COLO829 (cell line): ENCODE measurements around the gene ZFYVE28.
"Not testable (repeated sequence)": the region's sequence is repeated elsewhere in the genome, so short reads cannot be mapped to it uniquely, and the experiment has no call there.

Experiments used
- DNase-seq: peaks from one replicate; pipeline ENCODE4 v3.0.0; 2012; ENCODE audit warnings: low spot score

The ZFYVE28 gene

DNA sequence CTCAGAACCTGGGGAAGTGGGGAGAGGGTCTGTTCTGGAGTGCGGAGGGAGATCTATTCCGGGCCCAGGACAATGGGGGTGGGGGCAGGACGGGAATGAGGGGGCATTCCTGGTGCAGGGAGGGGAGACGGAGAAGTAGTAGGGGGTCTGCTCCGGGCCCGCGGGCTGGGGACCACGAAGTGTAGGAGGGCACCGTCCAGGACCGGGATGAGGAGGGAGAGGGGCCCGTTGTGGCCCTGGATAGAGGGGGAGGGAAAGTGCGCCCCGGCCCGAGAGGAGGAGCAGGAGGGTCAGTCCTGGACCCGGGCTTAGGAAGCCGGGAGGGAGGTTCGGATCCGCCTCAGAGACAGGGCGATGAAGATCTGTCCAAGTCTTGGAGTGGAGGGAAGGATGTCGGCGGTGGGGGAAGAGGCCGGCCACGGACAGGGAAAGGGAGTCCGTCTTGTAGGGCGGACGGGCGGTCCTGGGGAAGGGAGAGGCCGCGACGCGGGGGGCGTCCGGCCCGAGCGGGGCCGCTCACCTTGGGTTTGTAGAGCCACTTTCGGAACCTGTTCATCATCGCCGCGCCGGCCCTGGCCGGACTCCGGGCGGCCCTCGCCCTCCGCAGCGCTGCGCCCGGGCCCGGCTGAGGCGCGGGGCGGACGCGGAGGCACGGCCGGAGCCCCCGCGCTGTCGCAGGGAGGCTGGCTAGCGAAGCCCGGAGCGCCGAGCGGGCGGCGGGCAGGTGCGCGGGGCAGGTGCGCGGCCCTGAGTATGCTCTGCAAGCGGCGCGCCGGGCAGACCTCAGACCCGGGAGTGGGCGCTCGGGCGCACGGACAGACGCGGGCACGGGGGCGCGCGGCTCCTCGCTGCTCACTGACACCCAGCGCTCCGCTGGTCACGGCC lies at the start of gene ZFYVE28:
ZFYVE28 (minus strand) TSS at position 881 of the 885 bp plus-strand sequence; CDS start at position 559, 322 bp downstream.
- no peak for DNase-seq

DNA sequence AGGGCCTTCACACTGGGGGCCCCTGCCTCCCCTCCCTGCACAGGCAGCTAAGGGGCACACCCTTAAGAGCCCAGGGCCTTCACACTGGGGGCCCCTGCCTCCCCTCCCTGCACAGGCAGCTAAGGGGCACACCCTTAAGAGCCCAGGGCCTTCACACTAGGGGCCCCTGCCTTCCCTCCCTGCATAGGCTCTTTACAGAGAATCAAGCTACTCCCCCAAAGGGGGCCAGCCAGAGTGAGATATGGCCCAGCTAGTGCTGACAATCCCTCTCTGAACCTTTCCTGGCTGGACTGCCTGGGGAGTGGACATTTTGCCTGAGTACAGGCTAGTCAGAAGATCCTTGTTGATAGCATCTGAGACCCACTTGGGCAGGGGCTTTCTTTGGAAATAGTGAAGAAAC lies 47.1 kb upstream of the ZFYVE28 start:
- not testable (repeated sequence) for DNase-seq

DNA sequence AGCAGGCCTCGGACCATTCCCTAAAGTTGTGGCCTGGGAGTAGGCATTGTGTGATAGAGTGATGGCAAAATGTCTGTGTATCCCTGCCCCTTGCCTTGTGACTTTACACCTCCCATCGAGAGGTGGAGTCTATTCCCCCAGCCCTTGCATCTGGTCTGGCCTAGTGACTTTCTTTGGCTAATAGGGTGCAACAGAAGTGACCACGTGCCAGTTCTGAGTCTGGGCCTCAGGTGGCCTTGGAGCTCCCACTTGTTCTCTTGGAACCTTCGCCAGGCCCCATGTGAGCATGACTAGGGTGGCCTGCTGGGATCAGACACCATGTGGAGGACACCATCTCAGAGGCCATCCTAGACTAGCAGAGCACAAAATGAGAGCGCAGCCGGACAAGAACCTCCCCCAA lies 46.6 kb upstream of the ZFYVE28 start:
- DNase-seq = no peak

DNA sequence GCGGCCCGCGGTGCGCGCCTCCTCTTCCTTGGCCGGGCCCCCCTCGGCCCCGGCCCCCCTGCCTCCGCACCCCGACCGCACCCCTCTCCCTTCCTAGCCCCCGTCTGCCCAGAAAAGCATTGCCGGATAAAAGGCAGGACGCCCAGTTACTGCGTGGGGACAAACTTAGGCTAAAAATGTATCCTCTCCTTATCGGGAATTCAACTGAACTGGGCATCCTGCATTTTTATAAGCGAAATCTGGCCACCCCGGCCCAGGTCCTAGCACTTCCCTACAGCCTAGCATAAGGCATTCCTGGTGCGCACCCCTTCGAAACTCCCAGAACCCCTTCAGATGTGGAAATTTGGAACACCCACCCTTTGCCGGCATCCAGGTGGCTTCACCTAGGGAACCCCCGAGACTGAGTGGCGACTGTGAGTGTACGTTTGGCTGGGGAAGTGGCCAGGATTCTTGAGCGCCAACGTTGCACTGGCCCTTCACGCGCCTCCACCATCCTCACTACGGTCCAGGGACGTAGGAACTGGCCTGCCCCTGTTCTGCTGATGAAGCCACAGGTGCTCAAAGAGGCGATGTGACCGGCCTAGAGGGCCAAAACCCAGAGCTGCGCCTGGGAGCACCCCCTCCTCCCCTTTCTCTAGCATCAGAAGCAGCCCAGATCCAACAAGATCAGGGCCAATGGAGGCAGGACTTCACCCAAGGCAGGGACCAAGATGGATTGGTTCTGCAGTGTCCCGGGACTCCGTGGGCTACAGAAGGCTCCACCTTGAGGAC lies 44.7 kb upstream of the ZFYVE28 start:
- no peak for DNase-seq

DNA sequence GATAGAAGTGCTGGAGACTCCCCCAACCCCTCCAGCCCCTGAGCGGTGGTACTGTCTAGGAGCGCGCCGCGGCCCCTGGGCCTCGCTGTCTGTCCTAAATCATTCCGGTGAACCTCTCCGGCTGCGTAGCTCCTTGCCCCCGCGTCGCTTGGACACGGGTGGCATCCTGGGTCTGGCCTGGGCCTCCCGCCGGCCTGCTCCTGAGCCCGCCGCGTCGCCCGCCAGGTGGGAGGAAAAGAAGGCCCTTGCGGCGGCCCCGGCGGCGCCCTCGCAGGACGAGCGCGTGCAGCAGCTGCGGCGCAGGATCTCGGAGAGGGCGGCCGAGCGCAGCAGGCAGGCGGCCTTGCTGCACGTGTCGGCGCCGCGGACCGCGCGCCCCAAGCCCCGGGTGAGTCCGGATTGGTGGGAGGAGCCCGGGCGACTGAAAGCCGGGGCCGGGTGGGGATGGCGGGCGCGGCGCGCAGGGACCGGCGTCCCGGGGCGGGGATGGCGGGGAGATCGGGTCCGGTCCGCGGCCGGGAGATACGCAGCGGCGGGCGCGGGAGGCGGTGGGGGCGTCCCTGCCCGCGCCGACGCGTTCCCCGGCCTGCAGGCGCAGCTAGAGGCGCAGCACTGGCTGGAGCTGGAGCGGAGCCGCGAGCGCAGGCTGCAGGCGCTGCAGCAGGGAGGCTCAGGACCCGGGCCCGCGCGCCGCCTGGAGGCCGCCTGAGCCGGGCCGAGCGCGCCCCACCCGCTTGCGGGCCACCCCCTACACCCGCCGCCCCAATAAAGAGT lies 44.0 kb upstream of the ZFYVE28 start:
- DNase-seq = no peak

DNA sequence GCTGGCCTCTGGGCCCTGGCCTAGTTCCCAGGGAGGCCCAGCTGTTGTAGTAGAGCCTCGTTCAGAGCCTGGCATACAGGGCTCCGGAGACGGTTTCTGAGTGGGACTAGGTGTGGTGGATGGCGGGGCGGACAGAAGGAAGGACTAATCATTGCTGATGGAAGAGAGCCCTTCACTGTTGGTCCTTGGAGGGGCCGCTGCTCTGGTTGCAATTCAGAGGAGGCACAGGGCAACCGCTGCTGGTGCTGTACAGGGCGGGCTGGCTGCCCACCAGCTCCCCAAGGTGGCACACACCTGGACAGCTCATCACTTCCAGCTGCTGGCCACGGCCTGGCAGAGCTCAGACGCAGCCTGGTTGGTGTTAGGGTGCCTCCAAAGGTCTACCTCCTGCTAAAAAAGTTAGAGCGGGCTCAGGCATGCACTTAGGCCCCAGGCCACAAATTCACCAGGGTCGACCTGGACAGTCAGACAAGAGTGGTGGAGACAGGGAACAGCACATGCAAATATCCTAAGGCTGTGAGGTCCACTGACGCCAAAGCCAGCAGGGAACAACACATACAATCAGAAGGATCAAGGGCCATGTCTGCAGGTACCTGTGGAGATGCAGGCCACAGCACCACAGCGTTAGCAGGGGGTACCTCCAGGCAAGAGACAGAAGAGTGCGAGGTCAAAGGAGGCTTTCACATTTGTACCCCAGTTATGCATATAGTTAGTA lies 43.0 kb upstream of the ZFYVE28 start:
- DNase-seq = no peak

DNA sequence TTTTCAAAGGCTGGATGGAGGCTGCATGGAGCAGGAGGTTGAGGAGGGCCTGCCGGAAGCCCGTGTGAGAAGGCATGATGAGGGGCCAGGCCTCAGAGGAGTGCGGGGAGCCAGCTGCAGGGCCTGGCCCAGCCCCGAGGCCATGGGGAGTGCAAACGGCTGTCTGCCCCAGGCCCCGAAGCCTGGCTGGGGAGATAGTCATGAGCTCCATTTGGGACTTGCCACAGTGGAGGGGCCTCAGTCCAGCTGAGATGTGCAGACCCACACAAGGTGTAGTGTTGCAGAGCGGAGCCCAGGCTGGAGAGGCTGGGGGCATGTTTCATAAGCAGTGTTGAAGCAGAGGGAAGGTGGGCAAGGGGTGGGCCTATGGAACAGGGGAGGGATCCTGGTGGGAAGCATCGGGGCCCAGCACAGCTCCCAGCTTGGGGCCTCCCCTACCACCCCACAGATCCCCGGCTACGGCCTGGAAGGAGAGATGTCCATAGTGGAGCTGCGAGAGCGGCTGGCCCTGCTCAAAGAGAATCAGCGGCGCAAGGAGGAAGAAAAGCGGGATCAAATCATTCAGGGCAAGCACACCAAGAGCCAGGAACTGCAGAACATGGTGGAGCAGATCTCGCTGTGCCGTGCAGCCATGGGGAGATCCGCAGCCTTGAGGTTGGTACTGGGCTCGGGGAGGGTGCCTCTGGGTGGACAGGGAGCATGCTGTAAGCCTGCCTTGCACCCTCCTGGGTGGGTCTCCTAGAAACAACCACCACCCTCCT lies 41.3 kb upstream of the ZFYVE28 start:
- no peak for DNase-seq

DNA sequence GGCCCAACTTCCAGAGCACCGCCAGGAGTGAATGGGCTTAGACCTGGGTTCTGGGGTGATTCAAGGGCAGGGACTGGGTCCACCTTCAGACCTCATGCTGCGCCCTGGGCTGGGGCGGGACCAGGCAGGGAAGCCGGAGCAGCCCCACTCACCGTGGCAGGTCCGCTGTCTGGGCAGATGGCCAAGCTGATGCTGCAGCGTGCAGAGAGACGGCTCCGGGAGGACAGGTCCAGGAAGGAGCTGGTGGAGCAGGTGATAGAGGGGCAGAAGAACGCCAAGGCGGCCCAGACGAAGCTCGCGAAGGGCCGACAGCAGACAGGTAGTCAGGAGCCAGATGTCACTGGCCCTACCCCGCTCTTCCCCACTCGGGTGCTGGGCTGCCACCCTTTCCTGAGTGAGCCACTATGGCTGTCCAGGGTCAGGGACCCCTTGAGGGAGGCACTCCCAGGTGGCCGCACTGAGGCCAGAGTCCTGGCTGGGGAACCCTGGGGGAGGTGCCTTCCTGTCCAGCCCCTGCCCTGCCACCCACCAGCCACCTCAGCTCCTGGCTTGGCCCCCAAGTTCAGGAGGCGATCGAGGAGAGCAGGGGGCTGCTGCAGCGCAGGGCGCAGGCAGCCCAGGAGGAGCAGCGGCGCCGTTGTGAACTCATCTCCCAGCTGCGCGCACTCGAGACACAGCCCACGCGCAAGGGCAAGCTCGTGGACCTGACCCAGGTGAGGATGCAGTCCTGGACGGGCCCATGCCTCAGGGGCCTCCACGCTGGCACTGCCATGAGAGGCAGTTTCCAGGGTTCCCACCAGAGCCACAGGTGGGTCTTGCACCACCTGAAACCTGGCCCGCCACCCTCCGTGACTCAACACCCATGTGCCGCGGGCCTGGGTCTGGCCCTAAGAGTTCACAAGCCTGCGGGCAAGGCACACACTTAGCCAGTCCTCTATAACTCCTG lies 40.4 kb upstream of the ZFYVE28 start:
- DNase-seq = no peak

DNA sequence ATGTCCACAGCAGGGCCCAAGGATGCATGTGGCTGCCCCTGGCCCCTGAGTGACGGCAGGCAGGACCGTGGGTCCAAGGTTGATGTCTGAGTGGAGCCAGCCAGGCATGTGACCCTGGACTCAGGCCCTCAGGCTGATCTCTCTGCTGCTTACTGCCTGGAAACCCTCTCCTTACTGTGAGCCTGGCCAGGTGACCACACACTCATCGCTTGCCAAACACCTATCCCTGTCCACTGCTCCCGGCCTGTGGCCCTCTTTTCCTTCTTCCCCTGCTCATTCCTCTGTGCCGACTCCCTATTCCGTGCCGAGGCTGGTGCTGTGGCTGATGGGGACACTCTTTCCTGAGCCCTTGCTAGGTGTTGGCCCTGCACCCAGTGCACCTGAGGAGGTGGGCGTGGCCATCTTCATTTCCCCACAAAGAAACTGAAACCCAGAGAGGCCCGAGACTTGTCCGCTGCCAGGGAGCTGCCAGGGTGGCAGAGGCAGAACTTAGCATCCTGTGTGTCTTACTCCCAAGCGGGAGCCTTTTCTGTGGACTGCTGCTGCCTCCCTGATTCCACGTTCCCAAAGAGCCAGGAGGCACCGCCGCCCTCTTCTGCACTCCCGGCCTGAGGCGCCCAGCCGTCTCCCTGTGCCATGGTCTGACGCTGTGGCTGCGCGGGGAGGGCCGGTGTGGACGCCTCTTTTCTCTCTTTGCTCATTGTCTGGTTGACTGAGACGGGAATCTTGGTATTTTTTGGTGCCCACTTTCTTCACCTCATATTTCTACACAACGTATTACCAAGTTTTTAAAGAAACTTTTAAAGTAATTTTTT lies 39.2 kb upstream of the ZFYVE28 start:
- no peak for DNase-seq

DNA sequence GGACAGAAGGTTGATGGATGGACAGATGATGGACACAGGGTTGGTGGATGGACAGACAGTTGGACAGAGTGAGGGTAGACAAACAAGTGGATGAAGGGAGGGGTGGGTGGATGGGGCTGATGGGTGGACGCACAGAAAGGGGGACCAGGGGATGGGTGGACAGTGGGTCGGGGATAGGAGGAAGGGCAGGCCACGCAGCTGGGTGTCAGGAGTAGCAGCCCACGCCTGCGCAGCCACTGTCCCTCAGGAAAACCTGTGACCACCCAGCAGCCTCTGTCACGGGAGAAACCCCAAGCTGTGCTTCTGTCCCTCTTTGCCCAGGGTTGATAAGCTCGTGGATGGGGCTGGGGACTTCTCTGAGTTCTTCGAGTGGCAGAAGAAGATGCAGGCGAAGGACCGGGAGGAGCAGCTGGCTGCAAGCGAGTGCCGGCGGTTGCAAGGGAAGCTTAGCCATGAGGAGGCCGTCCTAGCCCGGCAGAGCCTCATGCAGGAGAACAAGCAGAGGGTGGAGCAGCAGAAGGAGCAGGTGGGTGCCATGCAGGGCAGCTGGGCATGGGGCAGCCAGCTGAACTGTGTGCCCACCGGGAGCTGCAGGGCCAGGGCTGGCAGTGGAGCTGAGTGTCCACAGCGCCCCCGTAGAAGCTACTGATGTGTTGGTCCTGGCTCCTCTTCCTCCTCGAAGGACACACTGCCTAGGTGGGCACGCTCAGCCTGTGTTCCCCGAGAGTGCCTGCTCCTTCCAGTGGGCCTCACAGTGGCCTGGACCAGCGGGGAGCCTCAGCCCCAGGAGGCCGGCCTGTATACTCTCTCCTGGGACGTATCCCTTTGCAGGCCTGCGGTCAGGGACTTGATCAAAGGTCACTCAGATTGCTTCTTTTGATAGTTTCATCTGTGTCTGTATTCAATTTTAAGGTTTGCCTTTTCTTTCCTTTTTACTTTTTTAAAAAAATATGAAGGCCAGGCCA lies 33.7 kb upstream of the ZFYVE28 start:
- DNase-seq = no peak

DNA sequence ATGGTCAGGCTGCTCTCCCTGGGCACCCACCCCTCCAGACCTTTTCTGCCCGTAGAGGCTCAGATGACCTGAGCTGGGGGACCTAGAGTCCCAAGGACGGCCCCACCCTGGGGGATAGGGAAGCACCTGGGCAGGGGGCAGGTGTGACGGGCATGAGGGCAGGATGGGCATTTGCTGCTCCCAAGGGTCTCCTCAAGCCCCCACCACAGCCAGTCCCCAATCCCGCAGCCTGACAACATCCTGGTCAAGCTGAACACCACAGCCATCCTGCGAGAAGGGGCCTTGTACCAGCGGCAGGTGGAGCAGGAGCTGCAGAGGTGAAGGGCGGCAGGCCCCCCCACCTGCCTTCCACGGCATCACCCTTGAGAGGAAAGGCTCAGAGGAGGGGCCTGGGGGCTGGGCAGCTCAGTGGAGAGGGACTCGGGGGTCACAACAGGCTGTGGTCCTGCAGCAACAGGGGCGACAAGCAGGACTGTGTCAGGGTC lies 32.6 kb upstream of the ZFYVE28 start:
- DNase-seq = no peak

DNA sequence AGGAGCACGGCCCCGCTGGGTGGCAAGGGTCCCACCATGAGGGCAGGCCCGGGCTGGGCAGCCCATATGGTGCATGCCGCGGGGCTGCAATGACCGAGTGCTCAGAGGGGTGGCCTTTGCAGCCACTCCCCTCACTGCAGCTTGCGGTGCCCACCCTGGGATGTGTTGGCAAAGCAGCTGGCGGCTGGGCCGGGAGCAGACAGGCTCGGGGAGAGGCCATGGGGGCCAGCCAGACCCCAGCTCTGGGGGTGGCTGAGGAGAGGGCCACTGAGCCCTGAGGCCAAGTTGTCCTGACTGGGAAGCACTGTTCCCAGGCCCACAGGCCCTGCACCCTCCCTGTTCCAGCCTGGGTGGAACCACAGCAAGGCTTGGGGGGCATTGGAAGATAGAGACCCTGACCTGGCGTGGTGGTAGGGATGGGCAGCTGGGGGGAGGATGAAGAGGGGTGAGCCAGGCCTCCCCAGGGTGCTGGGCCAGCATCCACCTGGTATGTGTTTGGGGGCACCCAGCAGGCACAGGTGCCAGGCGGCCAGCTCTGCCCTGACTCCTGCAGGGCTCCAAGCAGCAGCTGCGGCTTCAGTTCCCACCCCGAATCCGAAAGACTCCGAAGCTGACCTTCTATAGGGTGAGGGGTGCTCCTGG lies 32.1 kb upstream of the ZFYVE28 start:
- DNase-seq = no peak

DNA sequence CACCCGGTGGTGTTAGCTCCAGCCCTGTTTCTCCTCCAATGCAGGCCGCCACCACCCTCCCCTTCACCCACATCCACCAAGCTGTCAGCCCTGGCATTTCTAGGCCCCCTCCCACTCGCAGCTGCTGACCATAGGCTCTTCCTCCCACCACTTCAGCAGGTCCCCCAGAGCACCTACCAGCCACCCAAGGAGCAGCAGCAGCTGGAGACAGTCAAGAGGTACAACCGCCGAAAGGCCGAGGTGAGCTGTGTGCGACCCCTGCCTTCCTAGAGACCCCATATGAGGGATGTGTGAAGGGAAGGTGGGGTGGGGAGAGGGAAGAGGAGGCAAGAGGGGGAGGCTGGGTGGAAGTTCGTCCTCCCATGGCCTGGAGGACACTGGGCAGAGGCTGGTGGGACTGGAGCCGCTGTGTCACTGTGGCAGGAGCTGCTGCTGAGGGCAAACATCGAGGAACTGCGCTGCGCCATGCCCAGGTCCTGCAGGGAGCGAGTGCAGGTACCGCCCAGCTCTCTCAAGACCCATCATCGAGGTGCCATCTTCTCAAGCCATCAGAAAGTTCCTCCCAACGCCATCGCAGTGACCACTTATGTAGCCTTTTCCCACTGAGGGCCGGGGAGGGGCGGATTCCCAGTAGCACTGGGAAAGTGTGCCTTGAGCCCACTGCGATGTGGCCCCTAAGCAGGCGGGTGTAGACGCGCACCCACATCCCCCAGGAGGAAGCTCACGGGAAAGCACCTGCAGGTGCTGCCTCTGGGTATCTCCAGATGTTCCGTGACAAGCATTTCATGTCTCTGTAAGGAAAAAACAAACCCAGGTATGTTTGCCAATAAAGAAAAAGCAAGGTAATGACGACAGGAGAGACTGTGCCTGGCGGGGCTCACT lies 31.3 kb upstream of the ZFYVE28 start:
- DNase-seq = no peak

DNA sequence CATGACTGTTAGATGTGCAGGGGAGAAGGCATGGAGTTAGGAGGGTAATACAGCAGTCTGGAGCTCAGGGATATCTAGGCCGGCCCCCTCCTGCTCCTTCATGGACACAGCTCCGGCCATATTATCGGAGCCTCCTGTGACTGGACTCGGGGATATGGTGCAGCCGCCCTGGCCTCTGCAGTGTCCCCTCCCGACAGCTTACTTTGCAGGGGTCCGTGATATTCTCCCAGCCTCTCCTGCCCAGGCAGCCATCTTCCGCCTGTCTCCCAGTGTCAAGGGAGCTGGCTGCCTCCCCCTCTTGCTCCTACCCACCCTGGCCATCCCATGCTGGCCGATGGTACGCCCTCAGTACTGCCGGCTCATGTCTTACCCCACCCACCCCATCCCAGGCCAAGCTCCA lies 30.6 kb upstream of the ZFYVE28 start:
- DNase-seq = no peak

DNA sequence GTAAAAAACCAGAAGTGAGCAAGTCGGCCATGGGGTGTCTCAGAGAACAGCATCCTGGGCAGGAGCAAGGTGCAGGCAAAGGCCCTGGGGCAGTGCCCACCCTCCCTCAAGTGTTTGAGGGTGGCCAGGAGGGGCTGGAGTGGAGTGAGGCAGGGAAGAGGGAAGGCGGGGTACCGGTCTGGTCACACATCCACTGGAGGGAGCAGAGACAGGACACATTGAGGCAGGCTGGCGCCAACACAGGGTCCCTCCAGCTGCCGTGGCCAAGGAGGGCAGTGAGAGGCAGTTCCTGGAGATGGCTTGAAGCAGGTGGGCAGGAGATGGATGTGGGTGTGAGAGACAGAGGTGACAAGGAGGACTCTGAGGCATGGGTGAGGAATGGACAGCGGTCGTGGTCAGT lies 30.1 kb upstream of the ZFYVE28 start:
- no peak for DNase-seq
